HepG2 (cell line): Measurements from ENCODE around the gene B4GALT2. TPM values are rescaled to one million over a fixed set of nuclear protein-coding genes. Genes with fewer than 3 reads are reported as not detected.

Experiments
- ATAC-seq: fragments of 200-7000 bp; cut with Tn5 transposase; 3 replicates; pipeline ENCODE4 v1.9.1; 2020; ENCODE audit warnings: mild to moderate bottlenecking, moderate library complexity
- BruUV-seq: library from RNA; stranded (reverse); fragments of 400-500 nt; replicated peaks from 2 replicates; lab custom pipeline; 2021; lab: Mats Ljungman, UMichigan
- CTCF ChIA-PET: fragments of 300-600 bp; formaldehyde crosslinking; extraction: SDS; loops from one replicate; lab custom pipeline; 2021; ENCODE audit warnings: low total read pairs, inconsistent platforms, low intra/inter-chr PET ratio; lab: Yijun Ruan, JAX
- POLR2A ChIA-PET: fragments of 350-600 bp; sonication (Branson Sonifier 250); formaldehyde crosslinking; loops from one replicate; lab custom pipeline; 2020; ENCODE audit warnings: antibody characterized with exemption, inconsistent platforms; lab: Yijun Ruan, JAX
- DNase-seq: peaks from one replicate; pipeline ENCODE4 v3.0.0-alpha.2; 2015; ENCODE audit warnings: low spot score
- FAIRE-seq: peaks from 3 replicates; lab custom pipeline; 2011; peaks lifted over from hg19 to GRCh38; lab: Jason Lieb, UNC
- H2AFZ ChIP-seq: one replicate; pipeline ENCODE4 v1.6.1; 2011; ENCODE audit warnings: low read length, inconsistent platforms
- H3K27ac ChIP-seq: fragments of 300-600 bp; 3 replicates; pipeline ENCODE4 v1.8.0; 2011; ENCODE audit warnings: mixed run types, mild to moderate bottlenecking, mixed read lengths, low read length, inconsistent platforms; ENCODE audit not compliant: insufficient read depth; ENCODE audit errors: extremely low read length
- H3K27me3 ChIP-seq, 2 experiments: fragments of 200-600 bp in 1 of 2; 2 replicates in 1 of 2; 3 replicates in 1 of 2; pipeline versions ENCODE4 v1.6.0 to v1.8.0; 2011; ENCODE audit warnings: low read length in 2 of 2, mild to moderate bottlenecking in 2 of 2, moderate library complexity in 2 of 2, inconsistent platforms in 1 of 2; ENCODE audit not compliant: insufficient read depth in 2 of 2, control insufficient read depth in 1 of 2
- H3K36me3 ChIP-seq, 2 experiments: fragments of 200-600 bp in 1 of 2; replicated peaks in 1 of 2; 2 replicates in 1 of 2; 3 replicates in 1 of 2; pipeline versions ENCODE4 v1.5.1 to v1.8.0; 2011; ENCODE audit warnings: low read length in 2 of 2, inconsistent platforms in 1 of 2; ENCODE audit not compliant: insufficient read depth in 2 of 2, control insufficient read depth in 1 of 2
- H3K4me1 ChIP-seq: 2 replicates; pipeline ENCODE4 v1.5.1; 2012; ENCODE audit warnings: low read length, inconsistent platforms; ENCODE audit not compliant: insufficient read depth
- H3K4me2 ChIP-seq: 2 replicates; pipeline ENCODE4 v1.6.0; 2011; ENCODE audit warnings: low read depth, low read length, inconsistent platforms
- H3K4me3 ChIP-seq, 3 experiments: fragments of 200-600 bp in 1 of 3; sonication (generic), shearing (Covaris generic) in 1 of 3; replicated peaks in 1 of 3; 2 replicates each; pipeline ENCODE4 v1.5.1; 2011 to 2016; ENCODE audit warnings: low read length in 3 of 3, inconsistent platforms in 2 of 3, low read depth in 2 of 3, mild to moderate bottlenecking in 2 of 3, control low read depth in 1 of 3, mixed read lengths in 1 of 3; ENCODE audit not compliant: insufficient read depth in 1 of 3
- H3K79me2 ChIP-seq: one replicate; pipeline ENCODE4 v1.6.1; 2011; ENCODE audit warnings: low read length, inconsistent platforms; ENCODE audit not compliant: insufficient read depth
- H3K9ac ChIP-seq: 2 replicates; pipeline ENCODE4 v1.6.0; 2011; ENCODE audit warnings: mild to moderate bottlenecking, low read depth, low read length, inconsistent platforms; ENCODE audit not compliant: insufficient read depth
- H3K9me3 ChIP-seq: 2 replicates; pipeline ENCODE4 v1.5.1; 2012; ENCODE audit warnings: mild to moderate bottlenecking, low read length
- H4K20me1 ChIP-seq: 2 replicates; pipeline ENCODE4 v1.6.0; 2011; ENCODE audit warnings: inconsistent platforms, mild to moderate bottlenecking, low read length, moderate library complexity; ENCODE audit not compliant: insufficient read depth
- FOXK2 ChIP-seq: fragments of 450-650 bp; IDR thresholded peaks from 2 replicates; pipeline ENCODE4 v1.6.1; 2016
- IKZF4 ChIP-seq: sonication (generic); formaldehyde crosslinking; IDR thresholded peaks from 2 replicates; pipeline ENCODE4 v1.5.1; 2020; ENCODE audit warnings: borderline replicate concordance, mild to moderate bottlenecking, low read depth, missing genetic modification reagents; ENCODE audit errors: not compliant biosample characterization
- KLF11 ChIP-seq: IDR thresholded peaks from 2 replicates; pipeline ENCODE4 v1.6.1; 2016; ENCODE audit warnings: missing compliant biosample characterization
- KLF13 ChIP-seq: sonication (generic); formaldehyde crosslinking; IDR thresholded peaks from 2 replicates; pipeline ENCODE4 v1.4.0; 2020; ENCODE audit warnings: mild to moderate bottlenecking, missing genetic modification reagents
- MAX ChIP-seq: IDR thresholded peaks from 2 replicates; pipeline ENCODE4 v1.6.1; 2012; ENCODE audit warnings: inconsistent platforms
- MTA1 ChIP-seq: sonication (generic); formaldehyde crosslinking; IDR thresholded peaks from 2 replicates; pipeline ENCODE4 v1.4.0; 2020; ENCODE audit warnings: missing genetic modification reagents, mild to moderate bottlenecking, borderline replicate concordance
- NFKBIZ ChIP-seq: IDR thresholded peaks from 2 replicates; pipeline ENCODE4 v1.6.1; 2018; ENCODE audit warnings: missing genetic modification reagents, missing compliant biosample characterization
- NR1H2 ChIP-seq: sonication (generic); formaldehyde crosslinking; IDR thresholded peaks from 2 replicates; pipeline ENCODE4 v1.8.1; 2022; ENCODE audit warnings: low read depth, missing genetic modification reagents, borderline replicate concordance
- PITX1 ChIP-seq: sonication (generic); formaldehyde crosslinking; IDR thresholded peaks from 2 replicates; pipeline ENCODE4 v1.5.1; 2020; ENCODE audit warnings: mild to moderate bottlenecking, missing genetic modification reagents
- TFAP4 ChIP-seq: sonication (generic); IDR thresholded peaks from 2 replicates; pipeline ENCODE4 v1.6.1; 2016; ENCODE audit warnings: low read depth, borderline replicate concordance
- THAP9 ChIP-seq: sonication (generic); formaldehyde crosslinking; IDR thresholded peaks from 2 replicates; pipeline ENCODE4; 2020; ENCODE audit warnings: missing genetic modification reagents, mild to moderate bottlenecking, borderline replicate concordance
- XRCC5 ChIP-seq: fragments of 200-400 bp; formaldehyde crosslinking; optimal IDR thresholded peaks from 2 replicates; pipeline ENCODE3; 2017; ENCODE audit warnings: mild to moderate bottlenecking, low read length
- ZFP37 ChIP-seq: sonication (generic); formaldehyde crosslinking; IDR thresholded peaks from 2 replicates; pipeline ENCODE4 v1.4.0; 2020; ENCODE audit warnings: missing genetic modification reagents, borderline replicate concordance
- ZNF205 ChIP-seq: IDR thresholded peaks from 2 replicates; pipeline ENCODE4 v1.6.1; 2018; ENCODE audit warnings: missing biosample characterization, missing genetic modification reagents
- ZNF564 ChIP-seq: sonication (generic); formaldehyde crosslinking; IDR thresholded peaks from 2 replicates; pipeline ENCODE4 v1.8.1; 2023; ENCODE audit warnings: mild to moderate bottlenecking, missing genetic modification reagents
- ZZZ3 ChIP-seq: sonication (generic); formaldehyde crosslinking; IDR thresholded peaks from 2 replicates; pipeline ENCODE4 v1.4.0; 2020; ENCODE audit warnings: missing genetic modification reagents, mild to moderate bottlenecking, borderline replicate concordance
- WGBS: methylation state at CpG from one replicate; pipeline ENCODE4 v1.1.6; 2017; ENCODE audit warnings: low lambda C conversion rate; 5-methylcytosine and 5-hydroxymethylcytosine counted together
- in situ Hi-C: cut with HindIII; loops from 2 replicates; pipeline ENCODE4 v1.10.0; 2017; ENCODE audit warnings: low pct_unique_long_range_greater_than_20kb; ENCODE audit not compliant: extremely low pct_ligation_motif_present
- intact Hi-C: fragments of 100-400 bp; cut with micrococcal nuclease; formaldehyde crosslinking; loops from one replicate; pipeline ENCODE4 v1.10.0; 2022; ENCODE audit not compliant: unreplicated experiment
- polyA plus RNA-seq, 8 experiments: library from polyadenylated mRNA; depleted of rRNA in 3 of 8; stranded (reverse) in 7 of 8; unstranded in 1 of 8; fragments of >200 nt; fragmentation: Illumina TruSeq in 4 of 8; extraction: Trizol in 4 of 8; gene quantifications; 2 replicates each; pipeline versions ENCODE4 v1.2.1 to v1.2.3, GENCODE V29; 2011 to 2016; ENCODE audit warnings: low read depth in 4 of 8, missing spikeins in 1 of 8, mixed read lengths in 1 of 8; ENCODE audit not compliant: insufficient read depth in 1 of 8
- total RNA-seq, 5 experiments: library from RNA; depleted of rRNA; stranded (reverse); fragments of >200 nt; fragmentation: Illumina TruSeq; extraction: Trizol; gene quantifications; 2 replicates each; pipeline ENCODE4 v1.2.3, GENCODE V29; 2016; ENCODE audit warnings: low read depth in 1 of 5
- TF ChIP-seq, protein P1 (sequence below): IDR thresholded peaks from 2 replicates; pipeline ENCODE4 v1.6.1; 2016; ENCODE audit warnings: control low read depth

B4GALT2 gene
- total and polyA plus RNA-seq, 2 of the 13 experiments (the other 11 are each of a cell fraction or from before 2014, with no cell fraction given) = 41.9 to 78.0 TPM

- Histone ChIP-seq H3K79me2 (no peaks in the 10 kb centered on the region), H3K9ac (peak within 1 kb of the TSS; percentile 85), H3K4me1 (peaks cover 49% of the 10 kb centered on the region), H4K20me1 (no peaks in the 10 kb centered on the region), H3K4me3 (peak within 1 kb of the TSS; percentile 91 to 96 (median 95)), H3K4me2 (peak within 1 kb of the TSS; percentile 95), H3K27me3 (0 out of 5 replicates have a peak, but pooled peaks cover 0 to 2% of the 10 kb centered on the region in 2 experiments), H2AFZ (no peak within 1 kb of the TSS), H3K9me3 (no peaks in the 10 kb centered on the region), H3K27ac (peak within 1 kb of the TSS; percentile 78), H3K36me3 (peaks cover 0 to 8% of the 10 kb centered on the region in 2 experiments; a peak in 1 of 5 replicates)
- ChIA-PET POLR2A (interaction anchor here (0.8 to 5.4 kb wide), 12 partner anchors 10 to 97 kb away, joined by 3 to 32 read pairs (median 9); partner anchors contain the start of genes ARTN, ATP6V0B, CCDC24 and DPH2), CTCF (interaction anchor here (1.2 kb wide), 1 partner anchor 27 kb away, joined by 3 read pairs; no protein-coding TSS in a partner anchor)
- DNase-seq (peak; percentile 31), ATAC-seq (peak; percentile 35), FAIRE-seq (peak; percentile 48)
- intact Hi-C loops = loop anchor here (10.0 kb wide), 1 partner anchor 97 kb away; the partner anchor contains the start of gene ARTN
- in situ Hi-C loops = loop anchor here (5.0 kb wide), 1 partner anchor 34 kb away; no protein-coding TSS in a partner anchor
- no TSS peak for BruUV-seq
- WGBS = 1% methylated on average over 14 of the region's 40 CpGs
- TF ChIP-seq KLF11 (CRISPR knock-in tag) (no peak), FOXK2 (no peak), THAP9 (CRISPR knock-in tag) (peak; percentile 51; the same call in 1 of the 2 replicates), KLF13 (no peak), NR1H2 (CRISPR knock-in tag) (no peak), ZNF564 (0 out of 2 replicates have a peak, but pooled peaks have one; percentile 63), NFKBIZ (CRISPR knock-in tag) (no peak), IKZF4 (no peak), TFAP4 (no peak; the same call in 1 of the 2 replicates), ZNF205 (CRISPR knock-in tag) (no peak), ZZZ3 (no peak; the same call in 1 of the 2 replicates), ZFP37 (no peak), MTA1 (peak; percentile 77; the same call in 1 of the 2 replicates), XRCC5 (peak; percentile 14), PITX1 (CRISPR knock-in tag) (peak; percentile 26; the same call in 1 of the 2 replicates), MAX (peak; percentile 41; the same call in 1 of the 2 replicates)
- TF ChIP-seq, protein P1, sequence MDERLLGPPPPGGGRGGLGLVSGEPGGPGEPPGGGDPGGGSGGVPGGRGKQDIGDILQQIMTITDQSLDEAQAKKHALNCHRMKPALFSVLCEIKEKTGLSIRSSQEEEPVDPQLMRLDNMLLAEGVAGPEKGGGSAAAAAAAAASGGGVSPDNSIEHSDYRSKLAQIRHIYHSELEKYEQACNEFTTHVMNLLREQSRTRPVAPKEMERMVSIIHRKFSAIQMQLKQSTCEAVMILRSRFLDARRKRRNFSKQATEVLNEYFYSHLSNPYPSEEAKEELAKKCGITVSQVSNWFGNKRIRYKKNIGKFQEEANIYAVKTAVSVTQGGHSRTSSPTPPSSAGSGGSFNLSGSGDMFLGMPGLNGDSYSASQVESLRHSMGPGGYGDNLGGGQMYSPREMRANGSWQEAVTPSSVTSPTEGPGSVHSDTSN = no peak
Measured at GRCh38 chr1:44031252-44032169, 52.5 kb downstream of the B4GALT2 start, which contains the start of gene SLC6A9. Gene SLC6A9, minus strand, starts transcription at chr1:44031462. Its CDS starts 7,185 bp downstream, at chr1:44024277.
